HepG2 (cell line): ENCODE data around the gene IFIT2. TPM values are rescaled to one million over a fixed set of nuclear protein-coding genes. Genes with fewer than 3 reads are reported as not detected.

Experiments used
- ATAC-seq: fragments of 200-7000 bp; cut with Tn5 transposase; 3 replicates; pipeline ENCODE4 v1.9.1; 2020; ENCODE audit warnings: mild to moderate bottlenecking, moderate library complexity
- BruUV-seq: library from RNA; stranded (reverse); fragments of 400-500 nt; replicated peaks from 2 replicates; lab custom pipeline; 2021; lab: Mats Ljungman, UMichigan
- CTCF ChIA-PET: fragments of 300-600 bp; formaldehyde crosslinking; extraction: SDS; loops from one replicate; lab custom pipeline; 2021; ENCODE audit warnings: low total read pairs, inconsistent platforms, low intra/inter-chr PET ratio; lab: Yijun Ruan, JAX
- POLR2A ChIA-PET: fragments of 350-600 bp; sonication (Branson Sonifier 250); formaldehyde crosslinking; loops from one replicate; lab custom pipeline; 2020; ENCODE audit warnings: antibody characterized with exemption, inconsistent platforms; lab: Yijun Ruan, JAX
- DNase-seq: peaks from one replicate; pipeline ENCODE4 v3.0.0-alpha.2; 2015; ENCODE audit warnings: low spot score
- FAIRE-seq: peaks from 3 replicates; lab custom pipeline; 2011; peaks lifted over from hg19 to GRCh38; lab: Jason Lieb, UNC
- H2AFZ ChIP-seq: one replicate; pipeline ENCODE4 v1.6.1; 2011; ENCODE audit warnings: low read length, inconsistent platforms
- H3K27ac ChIP-seq: fragments of 300-600 bp; 3 replicates; pipeline ENCODE4 v1.8.0; 2011; ENCODE audit warnings: mixed run types, mild to moderate bottlenecking, mixed read lengths, low read length, inconsistent platforms; ENCODE audit not compliant: insufficient read depth; ENCODE audit errors: extremely low read length
- H3K27me3 ChIP-seq, 2 experiments: fragments of 200-600 bp in 1 of 2; 2 replicates in 1 of 2; 3 replicates in 1 of 2; pipeline versions ENCODE4 v1.6.0 to v1.8.0; 2011; ENCODE audit warnings: low read length in 2 of 2, mild to moderate bottlenecking in 2 of 2, moderate library complexity in 2 of 2, inconsistent platforms in 1 of 2; ENCODE audit not compliant: insufficient read depth in 2 of 2, control insufficient read depth in 1 of 2
- H3K36me3 ChIP-seq, 2 experiments: fragments of 200-600 bp in 1 of 2; replicated peaks in 1 of 2; 2 replicates in 1 of 2; 3 replicates in 1 of 2; pipeline versions ENCODE4 v1.5.1 to v1.8.0; 2011; ENCODE audit warnings: low read length in 2 of 2, inconsistent platforms in 1 of 2; ENCODE audit not compliant: insufficient read depth in 2 of 2, control insufficient read depth in 1 of 2
- H3K4me1 ChIP-seq: 2 replicates; pipeline ENCODE4 v1.5.1; 2012; ENCODE audit warnings: low read length, inconsistent platforms; ENCODE audit not compliant: insufficient read depth
- H3K4me2 ChIP-seq: 2 replicates; pipeline ENCODE4 v1.6.0; 2011; ENCODE audit warnings: low read depth, low read length, inconsistent platforms
- H3K4me3 ChIP-seq, 3 experiments: fragments of 200-600 bp in 1 of 3; sonication (generic), shearing (Covaris generic) in 1 of 3; replicated peaks in 1 of 3; 2 replicates each; pipeline ENCODE4 v1.5.1; 2011 to 2016; ENCODE audit warnings: low read length in 3 of 3, inconsistent platforms in 2 of 3, low read depth in 2 of 3, mild to moderate bottlenecking in 2 of 3, control low read depth in 1 of 3, mixed read lengths in 1 of 3; ENCODE audit not compliant: insufficient read depth in 1 of 3
- H3K79me2 ChIP-seq: one replicate; pipeline ENCODE4 v1.6.1; 2011; ENCODE audit warnings: low read length, inconsistent platforms; ENCODE audit not compliant: insufficient read depth
- H3K9ac ChIP-seq: 2 replicates; pipeline ENCODE4 v1.6.0; 2011; ENCODE audit warnings: mild to moderate bottlenecking, low read depth, low read length, inconsistent platforms; ENCODE audit not compliant: insufficient read depth
- H3K9me3 ChIP-seq: 2 replicates; pipeline ENCODE4 v1.5.1; 2012; ENCODE audit warnings: mild to moderate bottlenecking, low read length
- H4K20me1 ChIP-seq: 2 replicates; pipeline ENCODE4 v1.6.0; 2011; ENCODE audit warnings: inconsistent platforms, mild to moderate bottlenecking, low read length, moderate library complexity; ENCODE audit not compliant: insufficient read depth
- FLYWCH1 ChIP-seq: sonication (generic); formaldehyde crosslinking; IDR thresholded peaks from 2 replicates; pipeline ENCODE4 v1.8.1; 2023; ENCODE audit warnings: mild to moderate bottlenecking, missing genetic modification reagents
- KDM2A ChIP-seq: sonication (generic); formaldehyde crosslinking; IDR thresholded peaks from 2 replicates; pipeline ENCODE4 v1.4.0; 2020; ENCODE audit warnings: low read depth, missing genetic modification reagents, borderline replicate concordance
- KMT2B ChIP-seq: IDR thresholded peaks from 2 replicates; pipeline ENCODE4 v1.6.1; 2016; ENCODE audit warnings: missing genetic modification reagents, missing compliant biosample characterization
- LCORL ChIP-seq, 2 experiments: fragments of 450-650 bp in 1 of 2; sonication (generic) in 1 of 2; formaldehyde crosslinking in 1 of 2; IDR thresholded peaks; 2 replicates each; pipeline versions ENCODE4 v1.5.0 to v1.6.1; 2017 to 2020; ENCODE audit warnings: antibody characterized with exemption in 1 of 2, missing genetic modification reagents in 1 of 2
- MTF1 ChIP-seq: sonication (generic); formaldehyde crosslinking; IDR thresholded peaks from 2 replicates; pipeline ENCODE4 v1.5.0; 2020; ENCODE audit warnings: missing genetic modification reagents
- NFIB ChIP-seq: sonication (generic); formaldehyde crosslinking; IDR thresholded peaks from 2 replicates; pipeline ENCODE4 v1.9.0; 2021; ENCODE audit warnings: missing genetic modification reagents, mild to moderate bottlenecking, borderline replicate concordance
- RARG ChIP-seq: sonication (generic); formaldehyde crosslinking; IDR thresholded peaks from 2 replicates; pipeline ENCODE4 v1.4.0; 2020; ENCODE audit warnings: low read depth, mild to moderate bottlenecking, missing genetic modification reagents
- ZNF512B ChIP-seq: sonication (generic); formaldehyde crosslinking; IDR thresholded peaks from 2 replicates; pipeline ENCODE4 v1.5.1; 2020; ENCODE audit warnings: missing genetic modification reagents, mild to moderate bottlenecking, borderline replicate concordance
- ZNF547 ChIP-seq: sonication (generic); formaldehyde crosslinking; IDR thresholded peaks from 2 replicates; pipeline ENCODE4 v1.5.1; 2020; ENCODE audit warnings: mild to moderate bottlenecking, missing genetic modification reagents
- ZNF660 ChIP-seq: sonication (generic); formaldehyde crosslinking; IDR thresholded peaks from 2 replicates; pipeline ENCODE4 v1.5.1; 2020; ENCODE audit warnings: mild to moderate bottlenecking, low read depth, missing genetic modification reagents, borderline replicate concordance
- ZNF883 ChIP-seq: sonication (generic); formaldehyde crosslinking; IDR thresholded peaks from 2 replicates; pipeline ENCODE4 v1.5.1; 2020; ENCODE audit warnings: mild to moderate bottlenecking, missing genetic modification reagents; ENCODE audit errors: not compliant biosample characterization
- WGBS: methylation state at CpG from one replicate; pipeline ENCODE4 v1.1.6; 2017; ENCODE audit warnings: low lambda C conversion rate; 5-methylcytosine and 5-hydroxymethylcytosine counted together
- in situ Hi-C: cut with HindIII; loops from 2 replicates; pipeline ENCODE4 v1.10.0; 2017; ENCODE audit warnings: low pct_unique_long_range_greater_than_20kb; ENCODE audit not compliant: extremely low pct_ligation_motif_present
- intact Hi-C: fragments of 100-400 bp; cut with micrococcal nuclease; formaldehyde crosslinking; loops from one replicate; pipeline ENCODE4 v1.10.0; 2022; ENCODE audit not compliant: unreplicated experiment
- polyA plus RNA-seq, 8 experiments: library from polyadenylated mRNA; depleted of rRNA in 3 of 8; stranded (reverse) in 7 of 8; unstranded in 1 of 8; fragments of >200 nt; fragmentation: Illumina TruSeq in 4 of 8; extraction: Trizol in 4 of 8; gene quantifications; 2 replicates each; pipeline versions ENCODE4 v1.2.1 to v1.2.3, GENCODE V29; 2011 to 2016; ENCODE audit warnings: low read depth in 4 of 8, missing spikeins in 1 of 8, mixed read lengths in 1 of 8; ENCODE audit not compliant: insufficient read depth in 1 of 8
- total RNA-seq, 5 experiments: library from RNA; depleted of rRNA; stranded (reverse); fragments of >200 nt; fragmentation: Illumina TruSeq; extraction: Trizol; gene quantifications; 2 replicates each; pipeline ENCODE4 v1.2.3, GENCODE V29; 2016; ENCODE audit warnings: low read depth in 1 of 5

The IFIT2 gene
- total and polyA plus RNA-seq, 2 of the 13 experiments (the other 11 are each of a cell fraction or from before 2014, with no cell fraction given): 0.04 to 0.15 TPM

- no peak for TF ChIP-seq NFIB (CRISPR knock-in tag)
- TF ChIP-seq KMT2B (CRISPR knock-in tag): no peak
- no peak for TF ChIP-seq MTF1 (CRISPR knock-in tag)
- TF ChIP-seq ZNF547: no peak
- TF ChIP-seq LCORL (IDR thresholded peaks at IDR 0.05): no peak
- TF ChIP-seq LCORL (CRISPR knock-in tag; IDR thresholded peaks at IDR 0.05): no peak
- TF ChIP-seq RARG (CRISPR knock-in tag): no peak
- no peak for TF ChIP-seq ZNF660 (CRISPR knock-in tag)
- TF ChIP-seq ZNF883: no peak
- TF ChIP-seq ZNF512B (CRISPR knock-in tag): no peak
- TF ChIP-seq KDM2A (CRISPR knock-in tag): no peak
- TF ChIP-seq FLYWCH1: no peak
- TF ChIP-seq, all 625 proteins: peak for 0
These were observed 6.2 kb upstream of the IFIT2 start for GRCh38 chr10:89295597-89295996.

More at GRCh38 chr10:89295597-89295996, 6.2 kb upstream of the IFIT2 start:
- in situ Hi-C loops (no loop called here), intact Hi-C loops (no loop called here)
- Histone ChIP-seq H3K36me3 (no peaks in the 10 kb centered on the region), H4K20me1 (no peaks in the 10 kb centered on the region), H2AFZ (no peak overlapping the region), H3K4me2 (no peak overlapping the region), H3K9ac (no peak overlapping the region), H3K4me1 (no peaks in the 10 kb centered on the region), H3K9me3 (no peaks in the 10 kb centered on the region), H3K4me3 (no peak overlapping the region), H3K27ac (no peak overlapping the region), H3K27me3 (no peaks in the 10 kb centered on the region), H3K79me2 (no peaks in the 10 kb centered on the region)
- DNase-seq (no peak), FAIRE-seq (no peak), ATAC-seq (no peak)
- no TSS peak for BruUV-seq
- WGBS: 4% methylated on average over 1 of the region's 1 CpG
- ChIA-PET CTCF (no interaction called here), POLR2A (no interaction called here)
